ENCODE measurements around the gene C1GALT1. TPM values are rescaled to one million over a fixed set of nuclear protein-coding genes. Genes with fewer than 3 reads are reported as not detected.

Gene C1GALT1
- total and polyA plus RNA-seq, 2 experiments from 2014 or later, result 58.2 to 203 TPM

- TF ChIP-seq POLR2AphosphoS5 (IDR thresholded peaks at IDR 0.05; ENCODE audit: low read depth) (no peak), CREB1 (CRISPR knock-in tag; IDR thresholded peaks at IDR 0.05; ENCODE audit: low read depth) (no peak), EZH2phosphoT487 (IDR thresholded peaks at IDR 0.05; ENCODE audit: unreplicated experiment) (no peak), NANOG (IDR thresholded peaks at IDR 0.05; ENCODE audit: borderline replicate concordance) (no peak)
Observed at GRCh38 chr7:7226407-7226806, 44.1 kb downstream of the C1GALT1 start (continued).

GRCh38 chr7:7228472-7228871 lies 46.1 kb downstream of the C1GALT1 start:
- peaks cover 5% of the 10 kb centered on the region; the same call in 1 of the 2 replicates for H3K36me3 ChIP-seq (ENCODE audit: insufficient read depth)
- Mint-ChIP-seq H3K4me3 (no peak overlapping the region), H3K9me3 (peaks cover 10% of the 10 kb centered on the region; the same call in 2 of the 3 replicates), H3K4me1 (peaks cover 50% of the 10 kb centered on the region), H3K27me3 (ENCODE audit: insufficient read depth, low read depth, poor library complexity) (peaks cover 2% of the 10 kb centered on the region), H3K36me3 (ENCODE audit: low read depth) (peaks cover 36% of the 10 kb centered on the region), H3K27ac (no peak overlapping the region)
- peaks cover 30% of the 10 kb centered on the region for H3K4me1 ChIP-seq (ENCODE audit: insufficient read depth)
- peaks cover 98% of the 10 kb centered on the region for H3K79me2 ChIP-seq (replicated peaks; ENCODE audit: insufficient read depth)
- no peak overlapping the region for H3K4me2 ChIP-seq
- H3F3A ChIP-seq (replicated peaks; ENCODE audit: low read depth), result no peaks in the 10 kb centered on the region
- TF ChIP-seq JUNB (IDR thresholded peaks at IDR 0.05; ENCODE audit: unreplicated experiment), result no peak
- TF ChIP-seq CREB1 (CRISPR knock-in tag; IDR thresholded peaks at IDR 0.05; ENCODE audit: low read depth), result no peak
- TF ChIP-seq POLR2AphosphoS5 (IDR thresholded peaks at IDR 0.05; ENCODE audit: low read depth), result no peak
- TF ChIP-seq STAT1 (IDR thresholded peaks at IDR 0.05; ENCODE audit: unreplicated experiment), result no peak
- no peak for TF ChIP-seq ZNF331 (CRISPR knock-in tag; IDR thresholded peaks at IDR 0.05; ENCODE audit: low read depth)
- no peak for TF ChIP-seq ZNF114 (CRISPR knock-in tag; IDR thresholded peaks at IDR 0.05)
- no peak for TF ChIP-seq CTCF (conservative IDR thresholded peaks at IDR 0.05; ENCODE audit: low read depth in 2 of 2)
- TF ChIP-seq EZH2phosphoT487 (IDR thresholded peaks at IDR 0.05; ENCODE audit: unreplicated experiment), result no peak
- TF ChIP-seq ETS1 (IDR thresholded peaks at IDR 0.05), result no peak
- no peaks in the 10 kb centered on the region for H3K27me3 ChIP-seq (ENCODE audit: insufficient read depth)
- H3K27ac ChIP-seq (ENCODE audit: low read depth), result peak overlapping the region; percentile 26
- H3K4me3 ChIP-seq, result no peak overlapping the region
- H3K9me2 ChIP-seq (ENCODE audit: insufficient read depth), result no peaks in the 10 kb centered on the region
- DNase-seq (ENCODE audit: low spot score) (no peak), ATAC-seq (no peak)
- H2AFZ ChIP-seq, result no peak overlapping the region
- H4K20me1 ChIP-seq (replicated peaks; ENCODE audit: insufficient read depth), result peaks cover 13% of the 10 kb centered on the region

- Histone ChIP-seq H3K4me1 (ENCODE audit: insufficient read depth) (peaks cover 35% of the 10 kb centered on the region), H2AFZ (no peak overlapping the region), H3K27ac (ENCODE audit: low read depth) (peak overlapping the region; percentile 26), H3K27me3 (ENCODE audit: insufficient read depth) (no peaks in the 10 kb centered on the region), H3K36me3 (ENCODE audit: insufficient read depth) (peaks cover 5% of the 10 kb centered on the region; the same call in 1 of the 2 replicates), H3K4me2 (no peak overlapping the region), H3K4me3 (no peak overlapping the region), H4K20me1 (replicated peaks; ENCODE audit: insufficient read depth) (peaks cover 10% of the 10 kb centered on the region), H3F3A (replicated peaks; ENCODE audit: low read depth) (no peaks in the 10 kb centered on the region), H3K9me2 (ENCODE audit: insufficient read depth) (no peaks in the 10 kb centered on the region), H3K79me2 (replicated peaks; ENCODE audit: insufficient read depth) (peaks cover 98% of the 10 kb centered on the region)
- peaks cover 10% of the 10 kb centered on the region; the same call in 2 of the 3 replicates for H3K9me3 Mint-ChIP-seq
- H3K36me3 Mint-ChIP-seq (ENCODE audit: low read depth), result peaks cover 36% of the 10 kb centered on the region
- DNase-seq (ENCODE audit: low spot score) (no peak), ATAC-seq (peak; percentile 57)
- no peak overlapping the region for H3K27ac Mint-ChIP-seq
- H3K27me3 Mint-ChIP-seq (ENCODE audit: insufficient read depth, low read depth, poor library complexity), result peaks cover 3% of the 10 kb centered on the region
- H3K4me3 Mint-ChIP-seq, result no peak overlapping the region
- H3K4me1 Mint-ChIP-seq, result peaks cover 55% of the 10 kb centered on the region
- no peak for TF ChIP-seq ZNF114 (CRISPR knock-in tag; IDR thresholded peaks at IDR 0.05)
- TF ChIP-seq CREB1 (CRISPR knock-in tag; IDR thresholded peaks at IDR 0.05; ENCODE audit: low read depth), result no peak
- no peak for TF ChIP-seq STAT1 (IDR thresholded peaks at IDR 0.05; ENCODE audit: unreplicated experiment)
- TF ChIP-seq EZH2 (IDR thresholded peaks at IDR 0.05; ENCODE audit: low read depth, unreplicated experiment), result no peak
- no peak for TF ChIP-seq CTCF (conservative IDR thresholded peaks at IDR 0.05; ENCODE audit: low read depth in 2 of 2)
Observed at GRCh38 chr7:7228967-7229366, 46.6 kb downstream of the C1GALT1 start.
